Right lobe of liver (tissue), 4 donors: ENCODE data around the gene SLC8A2.

Experiments used
- POLR2A ChIP-seq: fragments of 450-650 bp; IDR thresholded peaks from one replicate; pipeline ENCODE4 v1.6.1; 2017; ENCODE audit warnings: antibody characterized with exemption, mild to moderate bottlenecking
- TF ChIP-seq, protein P1 (sequence below), 4 donors: fragments of 200-600 bp in 3 of 4; fragments of 450-650 bp in 1 of 4; IDR thresholded peaks; one replicate each; pipeline versions ENCODE4 v1.5.1 to v1.8.0; 2016 to 2022; ENCODE audit warnings: antibody characterized with exemption in 4 of 4, mild to moderate bottlenecking in 2 of 4
- donor health status: DM: no; HTN: no; CAD: no.
- donor health status: DM: no; HTN: no; CAD: no.
- donor health status: DM: no; HTN: yes; CAD: no.

DNA sequence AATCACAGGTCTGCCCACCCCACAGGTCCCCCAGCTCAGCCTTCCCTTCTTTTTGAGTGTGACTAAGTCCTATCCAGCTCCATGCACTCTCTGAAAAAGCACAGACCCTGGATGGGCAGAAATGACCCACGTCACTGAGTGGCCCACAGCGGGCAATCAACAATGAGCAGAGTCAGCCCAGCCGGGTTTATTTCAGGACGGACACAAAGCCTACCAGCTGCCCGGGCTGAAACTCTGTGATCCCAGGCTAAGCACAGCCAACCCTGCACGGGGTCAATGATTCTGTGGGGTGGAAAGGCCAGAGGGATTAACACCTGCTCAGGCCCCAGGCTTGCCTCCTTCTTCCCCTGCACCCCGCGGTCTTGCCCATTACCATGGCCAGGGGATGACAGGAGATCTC is 34.8 kb upstream of the SLC8A2 start:
- TF ChIP-seq, protein P1, sequence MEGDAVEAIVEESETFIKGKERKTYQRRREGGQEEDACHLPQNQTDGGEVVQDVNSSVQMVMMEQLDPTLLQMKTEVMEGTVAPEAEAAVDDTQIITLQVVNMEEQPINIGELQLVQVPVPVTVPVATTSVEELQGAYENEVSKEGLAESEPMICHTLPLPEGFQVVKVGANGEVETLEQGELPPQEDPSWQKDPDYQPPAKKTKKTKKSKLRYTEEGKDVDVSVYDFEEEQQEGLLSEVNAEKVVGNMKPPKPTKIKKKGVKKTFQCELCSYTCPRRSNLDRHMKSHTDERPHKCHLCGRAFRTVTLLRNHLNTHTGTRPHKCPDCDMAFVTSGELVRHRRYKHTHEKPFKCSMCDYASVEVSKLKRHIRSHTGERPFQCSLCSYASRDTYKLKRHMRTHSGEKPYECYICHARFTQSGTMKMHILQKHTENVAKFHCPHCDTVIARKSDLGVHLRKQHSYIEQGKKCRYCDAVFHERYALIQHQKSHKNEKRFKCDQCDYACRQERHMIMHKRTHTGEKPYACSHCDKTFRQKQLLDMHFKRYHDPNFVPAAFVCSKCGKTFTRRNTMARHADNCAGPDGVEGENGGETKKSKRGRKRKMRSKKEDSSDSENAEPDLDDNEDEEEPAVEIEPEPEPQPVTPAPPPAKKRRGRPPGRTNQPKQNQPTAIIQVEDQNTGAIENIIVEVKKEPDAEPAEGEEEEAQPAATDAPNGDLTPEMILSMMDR (IDR thresholded peaks at IDR 0.05) = no peak
- TF ChIP-seq POLR2A = no peak
